ENCODE measurements around the gene C14orf132. TPM values are rescaled to one million over a fixed set of nuclear protein-coding genes. Genes with fewer than 3 reads are reported as not detected.

C14orf132 gene
- total and polyA plus RNA-seq, 10 of the 15 experiments (the other 5 are each of a cell fraction or from before 2014, with no cell fraction given): under 0.01 to 1.2 (median 0.03) TPM; not detected in 2

- Histone ChIP-seq H3K4me3 (no peak overlapping the region), H3K27ac (ENCODE audit: control insufficient read depth, insufficient read depth) (no peak overlapping the region), H3K9me3 (replicated peaks; ENCODE audit: control insufficient read depth, insufficient read depth, low read length) (no peaks in the 10 kb centered on the region; the same call in 2 of the 3 replicates), H3K4me1 (ENCODE audit: control insufficient read depth, insufficient read depth, low read length) (no peaks in the 10 kb centered on the region), H3K9ac (ENCODE audit: control insufficient read depth, insufficient read depth, low read length) (no peak overlapping the region), H2AFZ (ENCODE audit: control insufficient read depth, low read depth, low read length) (no peak overlapping the region), H4K20me1 (ENCODE audit: control insufficient read depth, insufficient read depth) (no peaks in the 10 kb centered on the region), H3K4me2 (ENCODE audit: control insufficient read depth, insufficient read depth) (no peak overlapping the region), H3K27me3 (replicated peaks in 1 of 2; ENCODE audit: control insufficient read depth in 2 of 2, insufficient read depth in 2 of 2, low read length in 1 of 2) (no peaks in the 10 kb centered on the region), H3K79me2 (ENCODE audit: control insufficient read depth, insufficient read depth, low read length) (no peaks in the 10 kb centered on the region), H3K36me3 (ENCODE audit: control insufficient read depth in 2 of 2, insufficient read depth in 2 of 2, low read length in 1 of 2) (no peaks in the 10 kb centered on the region)
- no TSS peak for BruUV-seq (replicated peaks)
- FAIRE-seq (no peak), DNase-seq (ENCODE audit: low read depth, low spot score) (no peak), ATAC-seq (no peak)
- in situ Hi-C loops (cut with MboI): no loop called here
- no peak for TF ChIP-seq CHD1 (IDR thresholded peaks at IDR 0.05; ENCODE audit: low read depth, low read length)
- ChIA-PET POLR2A (no interaction called here), RAD21 (ENCODE audit: unreplicated experiment) (no interaction called here), SMC1A (ENCODE audit: uncharacterized antibody, unreplicated experiment) (no interaction called here), CTCF (no interaction called here)
- WGBS (ENCODE audit: insufficient coverage, insufficient replicate concordance, low lambda C conversion rate, missing lambda C conversion rate): 54% methylated on average over 5 of the region's 5 CpGs
- intact Hi-C loops (cut with micrococcal nuclease; ENCODE audit: unreplicated experiment): no loop called here
Observed at GRCh38 chr14:96140952-96141351, 101.8 kb downstream of the C14orf132 start.

Small RNAs within 50 kb of the gene (small RNA-seq; reads per million reads assigned to genes)
- gene AL137190.1: not detected

Other genes starting within 250 kb of the C14orf132 start
- not detected in 2 replicates for gene TUNAR, start 162.5 kb upstream of the C14orf132 start, total RNA-seq (2014; rRNA removed)
- gene TUNAR, start 162.5 kb upstream of the C14orf132 start, total RNA-seq (2014; rRNA removed; fragmentation: Illumina TruSeq; extraction: Trizol): not detected in 2 replicates
- gene TUNAR, start 162.5 kb upstream of the C14orf132 start, total RNA-seq (2021): not detected in 2 replicates
- gene TUNAR, start 162.5 kb upstream of the C14orf132 start, polyA plus RNA-seq (2011; rRNA removed): not detected in 2 replicates
- not detected in 2 replicates for gene TUNAR, start 162.5 kb upstream of the C14orf132 start, polyA plus RNA-seq (2014; fragmentation: Illumina TruSeq; extraction: Trizol)
- gene TUNAR, start 162.5 kb upstream of the C14orf132 start, polyA plus RNA-seq (2014; fragmentation: Nextera tagmentation; extraction: Ambion mirVana): under 1 TPM in 1 of 2 experiments, not detected in 1; 0.02 TPM
- gene TUNAR, start 162.5 kb upstream of the C14orf132 start, polyA plus RNA-seq (2014; rRNA removed): not detected in 2 replicates
- gene TUNAR, start 162.5 kb upstream of the C14orf132 start, polyA plus RNA-seq (2016; fragmentation: Nextera tagmentation; extraction: Ambion mirVana): not detected
- not detected in 2 replicates for gene BDKRB2, start 165.5 kb downstream of the C14orf132 start, total RNA-seq (2014; rRNA removed)
- not detected in 2 replicates for gene BDKRB2, start 165.5 kb downstream of the C14orf132 start, total RNA-seq (2014; rRNA removed; fragmentation: Illumina TruSeq; extraction: Trizol)
- gene BDKRB2, start 165.5 kb downstream of the C14orf132 start, total RNA-seq (2021): 0.05 TPM in 1 of 2 replicates, not detected in the other
- gene BDKRB2, start 165.5 kb downstream of the C14orf132 start, polyA plus RNA-seq (2011; rRNA removed): 0.08 and 0.12 TPM in 2 replicates
- not detected in 2 replicates for gene BDKRB2, start 165.5 kb downstream of the C14orf132 start, polyA plus RNA-seq (2014; fragmentation: Illumina TruSeq; extraction: Trizol)
- gene BDKRB2, start 165.5 kb downstream of the C14orf132 start, polyA plus RNA-seq (2014; fragmentation: Nextera tagmentation; extraction: Ambion mirVana): not detected
- not detected in 2 replicates for gene BDKRB2, start 165.5 kb downstream of the C14orf132 start, polyA plus RNA-seq (2014; rRNA removed)
- gene BDKRB2, start 165.5 kb downstream of the C14orf132 start, polyA plus RNA-seq (2016; fragmentation: Nextera tagmentation; extraction: Ambion mirVana): not detected
- gene BDKRB1, start 216.8 kb downstream of the C14orf132 start, total RNA-seq (2014; rRNA removed): not detected in 2 replicates
- not detected in 2 replicates for gene BDKRB1, start 216.8 kb downstream of the C14orf132 start, total RNA-seq (2014; rRNA removed; fragmentation: Illumina TruSeq; extraction: Trizol)
- 0.21 TPM in 1 of 2 replicates, not detected in the other for gene BDKRB1, start 216.8 kb downstream of the C14orf132 start, total RNA-seq (2021)
- not detected in 2 replicates for gene BDKRB1, start 216.8 kb downstream of the C14orf132 start, polyA plus RNA-seq (2011; rRNA removed)
- not detected in 2 replicates for gene BDKRB1, start 216.8 kb downstream of the C14orf132 start, polyA plus RNA-seq (2014; fragmentation: Illumina TruSeq; extraction: Trizol)
- gene BDKRB1, start 216.8 kb downstream of the C14orf132 start, polyA plus RNA-seq (2014; fragmentation: Nextera tagmentation; extraction: Ambion mirVana): not detected
- not detected in 2 replicates for gene BDKRB1, start 216.8 kb downstream of the C14orf132 start, polyA plus RNA-seq (2014; rRNA removed)
- gene BDKRB1, start 216.8 kb downstream of the C14orf132 start, polyA plus RNA-seq (2016; fragmentation: Nextera tagmentation; extraction: Ambion mirVana): not detected